Body of pancreas (tissue), 2 donors: ENCODE results near the gene ZCCHC10. TPM values are rescaled to one million over a fixed set of nuclear protein-coding genes. Genes with fewer than 3 reads are reported as not detected.

Experiments
- small RNA-seq: library from RNA; depleted of rRNA; stranded (forward); fragments of <200 nt; gene quantifications from one replicate; pipeline ENCODE3, GENCODE V24; 2016
- total RNA-seq, 2 donors: library from RNA; depleted of rRNA; stranded (reverse); fragments of >200 nt; gene quantifications; one replicate each; pipeline ENCODE4 v1.1.0, GENCODE V29; 2016

Gene ZCCHC10
- total RNA-seq, 2 donors from 2014 or later = 4.9 to 21.4 TPM

Small RNA genes lying within 50 kb of the gene (small RNA-seq; reads per million reads assigned to genes)
- gene AC113410.1 (not detected), gene AC113410.3 (not detected), gene ATP6V0E1P1 (not detected), gene RF00019 (not detected)

Other genes with a start within 250 kb of the ZCCHC10 start
- 10 to 100 TPM; 27.5 to 27.7 TPM for gene SEPTIN8, start 249.3 kb downstream of the ZCCHC10 start, total RNA-seq
- gene SOWAHA, start 213.2 kb downstream of the ZCCHC10 start, total RNA-seq = 1 to 10 TPM; 7.3 to 9.6 TPM
- 10 to 100 TPM; 19.5 to 27.4 TPM for gene SHROOM1, start 195.9 kb downstream of the ZCCHC10 start, total RNA-seq
- gene GDF9, start 160.1 kb downstream of the ZCCHC10 start, total RNA-seq = under 1 TPM; 0.26 to 0.33 TPM
- gene UQCRQ, start 159.9 kb downstream of the ZCCHC10 start, total RNA-seq = 10 to 100 TPM; 55.3 to 84.4 TPM
- gene LEAP2, start 152.9 kb downstream of the ZCCHC10 start, total RNA-seq = 1 to 10 TPM; 3.4 to 9.6 TPM
- 10 to 100 TPM; 31.4 to 32.3 TPM for gene AFF4, start 62.9 kb downstream of the ZCCHC10 start, total RNA-seq
- gene HSPA4, start 25.5 kb upstream of the ZCCHC10 start, total RNA-seq = 10 to 100 TPM; 21.8 to 26.2 TPM